Activated T-cell treated with anti-CD3 and anti-CD28 coated beads, Interleukin-2, amount 50 U/mL, for 48 hours (primary cell): ENCODE data around the gene TMEM182.

ENCODE experiments used
- DNase-seq, 2 experiments: peaks; one replicate each; pipeline ENCODE4 v3.0.0-alpha.2; 2020

TMEM182 gene

DNA sequence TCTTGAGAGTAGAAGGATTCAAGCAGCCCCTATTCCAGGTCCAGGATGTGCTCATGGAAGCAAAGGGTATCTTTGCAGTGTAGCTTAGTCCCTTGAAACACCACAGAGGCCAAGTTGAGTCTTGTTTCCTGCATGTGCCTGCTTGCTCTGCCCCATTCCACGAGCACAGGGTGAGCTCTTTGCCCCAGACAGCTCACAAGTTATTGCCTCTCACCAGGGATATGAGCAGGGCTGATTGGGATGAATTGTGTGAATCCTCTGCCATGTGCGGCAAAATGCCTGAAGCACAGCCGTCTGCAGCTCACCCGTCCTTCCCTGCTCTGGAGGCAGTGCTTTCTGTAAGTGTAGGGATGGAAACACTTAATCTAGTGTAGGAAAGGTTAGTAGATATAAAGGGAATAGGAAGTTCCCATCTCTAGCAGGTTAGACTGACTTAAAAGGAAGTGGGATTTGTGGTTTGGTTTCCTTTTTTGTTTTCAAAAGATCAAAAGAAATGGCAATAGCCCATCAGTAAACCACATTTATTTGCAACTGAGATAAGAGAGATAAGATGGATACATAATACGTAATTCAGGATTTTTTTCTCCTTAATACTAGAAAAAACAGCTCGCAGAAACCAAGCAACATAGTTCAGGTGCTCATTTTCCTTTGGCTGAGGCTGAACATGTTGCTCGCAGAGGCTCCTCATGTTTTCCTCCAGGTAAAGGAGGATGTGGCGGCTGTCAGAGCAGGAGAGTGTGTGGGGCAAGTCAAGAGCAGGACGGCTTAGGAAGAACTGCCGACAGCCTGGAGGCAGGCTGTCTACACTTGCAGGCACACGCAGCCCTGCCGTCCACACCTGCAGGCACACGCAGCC, 41.4 kb downstream of the TMEM182 start:
- peak in 1 of 2 experiments; percentile 20 for DNase-seq

DNA sequence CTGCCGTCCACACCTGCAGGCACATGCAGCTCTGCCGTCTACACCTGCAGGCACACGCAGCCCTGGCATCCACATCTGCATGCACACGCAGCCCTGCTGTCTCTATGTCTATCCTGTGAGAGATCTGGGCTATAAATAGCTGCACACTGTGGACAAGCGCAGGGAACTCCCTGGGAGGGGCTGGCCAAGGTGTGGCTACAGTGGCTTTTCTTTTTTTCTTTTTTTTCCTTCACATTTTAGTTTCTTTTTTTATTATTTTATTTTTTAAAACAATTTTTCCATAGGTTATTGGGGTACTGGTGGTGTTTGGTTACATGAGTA, 42.0 kb downstream of the TMEM182 start:
- DNase-seq, result no peak

DNA sequence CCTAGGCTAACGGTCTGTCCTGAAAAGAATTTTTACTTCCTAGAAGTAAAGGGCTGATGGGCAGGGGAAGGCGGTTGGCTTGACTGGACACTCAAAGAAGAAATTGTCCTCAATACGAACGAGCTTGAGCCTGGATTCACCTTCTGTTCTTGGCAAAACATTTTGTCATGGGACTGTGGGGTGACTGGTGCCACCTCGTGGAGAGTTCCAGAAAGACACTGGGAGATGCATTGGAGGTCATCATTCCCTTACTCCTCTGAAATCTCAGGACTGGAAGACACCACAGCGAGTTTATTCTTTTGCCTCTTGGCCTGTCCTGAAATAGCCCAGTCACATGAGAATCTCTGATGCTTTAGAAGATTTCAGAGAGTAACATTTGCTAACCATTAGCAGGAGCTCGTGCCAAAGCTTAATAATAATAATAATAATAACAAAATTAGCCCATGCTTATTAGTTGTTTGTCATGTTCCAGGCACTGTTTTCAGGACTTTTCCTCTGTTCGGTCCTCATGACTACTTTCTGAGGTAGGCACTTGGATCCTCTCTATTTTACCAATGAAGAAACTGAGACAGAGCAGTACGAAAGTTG, 44.5 kb downstream of the TMEM182 start:
- DNase-seq, result peak; percentile 60 to 65

DNA sequence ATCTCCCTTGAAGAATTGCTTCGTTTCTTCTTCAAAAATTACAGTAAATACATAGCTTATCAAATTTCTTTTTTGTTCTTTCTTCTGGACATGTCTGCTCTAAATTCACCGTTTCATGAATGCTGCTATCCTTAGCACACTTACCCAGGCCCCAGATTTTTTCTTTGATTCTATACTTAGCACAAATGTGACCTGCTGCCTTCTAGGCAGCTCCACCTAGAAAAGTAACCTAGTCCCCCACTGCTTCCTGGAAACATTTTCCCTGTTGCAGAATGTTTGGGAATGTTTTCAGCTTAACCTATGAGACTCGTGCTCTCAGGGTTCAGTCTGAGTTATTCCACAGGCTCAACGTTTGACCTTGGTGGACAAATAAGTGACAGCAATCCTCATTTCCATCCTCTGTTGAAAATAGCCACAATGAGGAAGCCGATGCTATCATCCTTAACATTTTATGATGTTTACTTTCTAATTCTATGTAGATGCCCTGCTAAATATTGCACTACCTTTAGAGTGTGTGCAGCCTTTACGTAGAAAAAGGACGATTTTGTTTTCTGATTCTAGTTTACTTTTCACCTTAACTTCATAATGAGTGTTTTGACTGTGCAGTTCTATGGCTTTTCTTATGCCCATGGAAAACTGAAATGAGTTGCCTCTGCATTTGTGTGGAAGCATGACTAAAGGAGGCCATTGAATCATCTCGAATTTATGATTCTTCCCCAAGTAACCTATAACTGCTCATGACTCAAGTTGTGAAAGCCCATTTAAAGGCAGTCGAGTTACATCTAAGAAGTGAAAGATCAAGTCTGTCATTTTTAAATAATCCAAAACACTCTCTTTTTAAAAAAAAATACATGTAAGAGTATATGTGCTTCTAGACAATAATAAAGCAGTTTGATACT, 47.7 kb downstream of the TMEM182 start:
- no peak for DNase-seq

DNA sequence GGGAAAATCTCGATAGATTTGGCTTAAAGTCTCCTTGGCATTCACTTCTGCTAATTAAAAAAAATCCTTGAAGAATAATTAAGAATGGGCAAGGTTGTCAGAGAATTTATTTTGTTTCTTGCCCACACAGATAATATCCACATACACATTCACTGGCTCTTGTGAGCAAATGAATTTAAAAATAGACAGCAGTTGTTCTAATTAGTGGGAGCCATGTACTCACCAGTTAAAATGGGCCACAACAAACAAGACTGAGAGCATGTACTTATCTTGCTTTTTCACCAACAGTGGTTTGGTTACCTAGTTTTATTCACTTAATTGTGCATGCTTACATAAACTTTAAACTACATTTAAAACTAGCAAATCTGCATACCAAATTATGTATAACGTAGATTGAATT, 53.5 kb downstream of the TMEM182 start:
- no peak for DNase-seq

DNA sequence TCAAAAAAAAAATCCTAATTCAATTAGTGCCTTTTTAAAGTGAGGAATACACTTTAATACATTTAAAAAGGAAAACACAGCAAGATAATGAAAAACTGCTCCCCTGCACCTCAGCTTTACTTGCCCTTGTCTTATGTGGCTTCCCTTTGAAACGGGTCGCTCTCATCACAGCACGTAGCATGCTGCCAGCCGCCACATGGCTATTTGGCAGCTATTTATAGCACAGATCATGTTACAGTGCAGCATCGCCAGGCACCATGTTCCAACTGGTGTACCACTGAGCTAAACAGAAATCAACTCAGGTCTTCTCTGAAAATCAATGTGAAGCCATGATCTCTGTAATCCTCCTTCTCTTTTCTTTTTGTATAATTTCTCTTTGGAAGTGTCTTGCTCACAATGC, 65.1 kb downstream of the TMEM182 start:
- no peak for DNase-seq

DNA sequence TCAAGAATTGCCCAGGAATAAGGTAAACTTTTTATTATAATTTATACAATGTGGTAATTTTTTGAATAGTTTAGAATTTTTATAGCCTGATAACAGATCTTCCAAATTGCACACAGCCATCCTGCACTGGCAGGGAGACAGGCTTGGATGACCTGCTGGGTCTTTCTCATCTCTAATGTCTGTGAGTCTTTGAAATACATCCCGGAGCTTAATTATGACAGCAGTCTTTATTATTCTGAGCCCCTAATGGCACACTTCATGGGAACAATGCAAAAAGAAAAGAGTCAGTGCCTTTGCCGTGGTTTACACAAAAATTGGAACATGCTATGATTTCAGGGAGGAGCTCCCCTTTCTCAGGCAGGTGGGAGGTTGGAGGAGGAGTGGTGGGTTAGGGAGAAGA, 71.0 kb downstream of the TMEM182 start:
- no peak for DNase-seq

DNA sequence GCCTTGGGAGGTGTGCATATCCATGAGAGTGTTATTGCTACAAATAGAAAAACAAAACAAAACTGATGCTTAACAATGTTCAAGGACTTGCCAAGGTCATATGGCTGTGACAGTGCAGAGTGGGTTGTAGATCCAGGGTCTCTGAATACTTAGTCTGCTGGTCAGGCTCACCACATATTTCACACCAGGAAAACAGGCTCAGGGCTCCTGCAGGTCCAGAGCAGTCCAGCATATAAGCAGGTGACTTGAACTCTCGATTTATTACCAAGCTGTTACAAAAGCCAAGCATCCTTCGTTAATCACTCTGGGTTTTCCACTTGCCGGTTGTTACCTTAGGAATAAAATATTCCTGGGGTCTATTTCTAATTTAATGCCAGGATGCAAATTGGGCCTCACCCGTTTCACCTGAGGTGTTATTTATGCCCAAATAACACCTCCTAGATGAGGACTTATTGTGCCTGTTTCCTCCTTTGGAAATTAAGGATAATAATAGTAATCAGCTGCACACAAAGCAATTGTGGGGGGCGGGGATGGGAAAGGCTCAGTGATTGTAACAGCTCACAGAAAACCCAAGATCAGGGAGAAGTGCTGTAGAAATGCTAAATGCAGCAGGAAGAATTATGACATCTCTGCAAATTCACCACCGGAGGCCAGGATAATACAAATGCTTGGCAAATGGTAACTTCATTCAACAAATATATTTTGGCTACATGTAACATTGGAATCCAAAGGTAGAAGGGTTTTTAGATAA, 72.9 kb downstream of the TMEM182 start:
- no peak for DNase-seq

DNA sequence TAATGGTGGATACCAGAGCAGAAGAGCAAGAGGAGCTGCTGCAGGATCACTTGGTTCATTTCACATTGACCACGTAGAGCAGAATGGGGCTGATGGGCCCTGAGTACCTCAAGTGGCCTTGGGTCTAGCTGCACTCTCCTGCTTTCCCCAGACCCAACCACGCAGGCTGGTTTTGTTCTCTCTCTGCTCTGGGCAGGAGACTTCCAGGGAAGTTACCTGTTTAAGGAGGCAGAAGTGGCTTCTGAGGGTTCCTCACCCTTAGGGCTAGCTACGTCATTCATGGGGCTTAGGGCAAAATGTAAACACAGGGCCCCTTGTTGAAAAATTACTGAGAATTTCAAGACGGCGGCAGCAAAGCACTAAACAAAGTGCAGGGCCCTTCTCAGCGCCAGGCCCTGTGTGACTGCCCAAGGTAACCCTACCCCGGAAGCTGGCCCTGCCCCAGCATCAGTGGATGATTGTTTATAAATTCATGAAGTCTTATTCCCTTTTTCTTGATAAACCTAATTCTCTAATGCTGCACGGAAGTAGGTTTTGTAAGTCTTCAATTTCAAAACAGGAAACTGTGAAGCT, 75.9 kb downstream of the TMEM182 start:
- DNase-seq, result no peak

DNA sequence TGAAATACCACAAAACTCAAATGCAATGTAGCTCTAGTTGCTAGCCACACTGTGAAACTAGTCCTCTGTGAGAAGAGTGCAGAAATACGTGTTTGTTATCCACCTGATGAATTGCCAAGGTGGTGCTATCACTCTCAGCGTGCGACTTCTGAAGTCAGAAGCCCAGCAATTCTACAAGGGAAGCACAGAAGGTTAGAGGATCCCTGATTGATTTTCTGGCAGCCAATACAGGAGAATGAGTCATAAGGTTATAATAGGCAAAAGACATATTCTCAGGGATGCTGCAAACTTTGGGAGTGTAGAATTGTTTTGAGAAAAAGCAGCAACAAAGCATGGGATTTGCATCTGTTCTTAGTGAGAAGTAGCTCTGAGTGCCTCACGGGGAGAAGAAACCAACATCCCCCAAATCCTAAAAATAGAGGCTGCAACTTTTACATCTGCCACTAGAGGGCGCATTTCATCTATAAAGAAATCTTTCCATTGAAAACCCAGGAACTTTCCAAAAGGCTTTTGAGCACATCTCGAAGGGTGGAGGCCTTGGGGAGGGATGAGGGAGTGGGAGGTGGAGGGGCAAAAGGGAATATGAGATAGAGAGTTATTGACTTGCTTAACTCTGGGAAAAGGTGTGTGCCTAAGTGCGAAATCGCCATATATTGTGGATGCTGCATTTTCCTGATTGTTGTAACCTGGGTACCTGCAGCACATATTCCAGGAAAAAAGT, 78.0 kb downstream of the TMEM182 start:
- DNase-seq, result peak; percentile 28 to 32

DNA sequence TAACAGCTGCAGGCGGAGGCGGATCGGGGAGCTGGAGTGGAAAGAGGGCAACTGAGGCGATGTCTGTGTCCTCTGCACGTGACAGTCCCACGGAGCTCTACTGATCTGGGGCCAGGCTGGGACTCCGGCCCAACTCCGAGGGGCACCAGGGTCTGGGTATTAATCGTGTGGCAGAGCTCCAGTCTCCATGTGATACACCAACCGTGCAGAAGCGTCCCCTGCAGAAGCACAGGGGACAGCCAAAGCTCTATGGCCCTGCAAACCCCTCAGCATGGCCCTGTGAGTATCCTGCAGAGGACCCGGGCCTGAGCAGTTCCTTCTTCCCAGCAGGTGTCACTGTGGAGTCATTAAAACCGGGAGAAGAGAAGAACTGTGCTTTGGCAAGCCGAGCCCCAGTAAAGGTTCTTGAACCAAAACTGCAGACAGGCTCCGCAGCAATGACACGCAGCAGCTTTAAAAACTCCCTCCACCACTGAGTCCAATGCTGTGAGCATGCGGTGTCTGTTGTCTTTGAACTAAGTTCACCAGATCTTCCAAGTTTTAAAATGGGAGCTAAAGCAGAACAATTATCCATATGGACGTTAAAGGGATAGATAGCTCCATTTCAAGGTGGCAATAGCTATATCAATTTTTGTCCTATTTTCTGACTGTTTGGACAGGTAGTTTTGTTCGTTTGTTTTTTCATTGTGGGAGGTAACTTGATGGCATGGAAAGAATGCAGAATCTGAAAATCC, 79.4 kb downstream of the TMEM182 start:
- peak; percentile 38 to 47 for DNase-seq

DNA sequence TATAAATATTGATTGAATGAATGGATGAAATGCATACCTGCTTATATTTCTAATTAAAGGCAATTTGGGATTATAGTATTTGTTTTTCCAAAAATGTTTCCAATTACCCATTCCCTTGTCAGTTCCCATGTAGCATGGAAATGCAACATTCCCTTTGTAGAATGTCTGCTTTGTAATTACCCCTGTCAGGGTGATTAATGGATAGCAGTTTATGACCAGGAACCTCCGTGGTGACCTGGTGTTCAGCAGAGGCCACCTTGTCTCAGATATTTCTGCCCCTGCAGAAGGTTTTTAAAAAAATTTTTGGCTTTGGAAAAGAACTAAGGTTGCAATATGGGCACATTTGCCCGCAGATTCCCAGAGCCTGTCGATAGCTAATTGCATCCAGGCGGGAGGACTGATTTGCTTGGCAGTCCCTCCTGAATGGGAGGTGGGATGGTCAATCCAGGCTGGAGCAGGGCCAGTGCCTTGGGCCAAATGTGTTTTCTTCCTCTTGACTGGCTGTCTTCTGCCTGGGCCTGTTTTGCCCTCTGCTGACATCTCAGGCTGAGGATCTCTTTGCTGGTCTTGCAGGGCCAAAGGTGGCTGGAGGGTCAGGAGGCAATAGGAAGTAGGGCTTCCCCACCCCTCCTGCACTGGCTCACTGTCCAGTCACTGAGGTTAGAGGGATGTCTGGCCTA, 82.1 kb downstream of the TMEM182 start:
- DNase-seq, result no peak

DNA sequence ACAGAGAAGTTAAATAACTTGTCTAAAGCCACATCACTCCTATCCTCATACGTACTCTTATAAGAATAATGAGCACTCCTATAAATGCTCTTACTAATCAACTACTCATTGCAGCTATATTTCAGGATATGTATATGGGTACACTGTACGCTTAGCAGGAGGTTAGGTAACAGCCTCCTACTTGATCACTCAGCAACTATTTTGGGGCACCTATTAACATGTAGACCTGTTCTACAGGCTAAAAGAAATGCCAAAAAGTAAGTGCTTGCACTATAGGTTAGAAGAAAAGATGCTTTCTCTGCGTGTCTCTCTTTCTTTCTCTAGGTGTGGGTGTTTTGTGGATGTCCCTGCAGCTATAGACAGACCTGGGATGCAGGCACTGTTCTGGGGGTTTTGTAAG, 83.1 kb downstream of the TMEM182 start:
- DNase-seq, result no peak

DNA sequence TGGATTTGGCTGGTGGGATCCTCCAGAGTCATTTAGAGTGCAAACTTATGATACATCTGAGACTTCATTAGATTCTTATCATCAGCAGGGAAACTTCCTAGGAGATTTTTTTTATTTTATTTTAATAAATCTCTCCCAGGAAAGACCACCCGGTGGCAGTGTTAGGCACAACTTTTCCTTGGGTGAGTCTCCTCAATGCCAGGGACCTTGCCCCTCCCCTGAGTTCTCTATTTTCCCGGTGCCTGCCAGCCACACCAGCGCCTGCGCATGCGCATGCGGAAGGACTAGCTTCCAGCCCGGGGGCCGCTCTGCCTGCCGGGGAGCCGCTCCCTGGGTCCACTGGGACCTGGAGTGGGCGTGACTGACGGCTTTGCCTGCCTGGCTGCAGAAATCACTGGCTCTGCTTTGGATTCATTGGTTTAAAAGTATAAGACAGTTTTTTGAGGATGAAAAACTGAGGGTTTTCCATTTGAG, 86.6 kb downstream of the TMEM182 start:
- peak; percentile 22 to 23 for DNase-seq

DNA sequence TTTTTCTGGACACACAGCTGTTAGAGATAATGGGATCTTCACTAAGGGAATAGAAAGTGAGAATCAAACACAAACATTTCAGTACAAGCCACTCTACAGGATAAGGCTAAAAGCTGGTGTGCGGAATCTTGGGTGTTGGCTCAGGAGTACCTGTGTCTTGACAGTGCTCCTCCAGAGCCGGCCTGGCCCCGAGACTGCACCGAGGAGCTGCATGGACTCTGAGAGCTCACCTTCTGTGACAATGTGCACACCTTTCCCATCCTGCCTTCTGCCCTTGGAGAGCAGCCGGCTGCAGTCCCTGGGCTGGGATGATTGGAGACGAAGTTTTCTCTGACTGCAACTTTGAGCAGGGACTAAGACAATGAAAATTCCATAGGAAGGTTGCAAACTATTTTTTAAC, 89.1 kb downstream of the TMEM182 start:
- DNase-seq, result no peak

DNA sequence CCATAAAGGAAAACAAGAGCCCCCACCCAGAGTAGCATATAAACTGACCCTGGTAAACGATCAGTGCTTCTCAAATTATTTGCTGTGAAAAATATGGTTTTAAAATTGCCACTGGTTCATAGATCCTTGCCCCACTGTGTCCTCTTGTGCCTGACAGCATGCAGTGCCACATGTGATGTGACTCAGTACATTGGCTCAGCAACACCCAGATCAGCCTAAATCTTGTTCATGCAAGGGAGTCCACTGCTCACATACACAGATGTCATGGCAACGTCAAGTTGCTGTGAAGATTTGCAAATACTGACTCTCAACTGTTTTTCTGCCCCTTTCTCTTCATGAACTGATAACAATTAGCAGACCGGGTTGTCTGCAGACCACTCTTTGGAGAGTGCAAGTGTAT, 91.0 kb downstream of the TMEM182 start:
- DNase-seq, result no peak
